Osteocyte (in vitro differentiated cells): ENCODE results near the gene SSB. TPM values are rescaled to one million over a fixed set of nuclear protein-coding genes. Genes with fewer than 3 reads are reported as not detected.
"Not testable (repeated sequence)": the region's sequence is repeated elsewhere in the genome, so short reads cannot be mapped to it uniquely, and the experiment has no call there.

Experiments
- DNase-seq: peaks from one replicate; pipeline ENCODE4 v3.0.0; 2021; ENCODE audit warnings: mixed read lengths; ENCODE audit not compliant: unreplicated experiment; ENCODE audit errors: extremely low spot score
- H3K27ac Mint-ChIP-seq: one replicate; pipeline ENCODE4 v1.8.0; 2021; ENCODE audit warnings: mild to moderate bottlenecking, mixed read lengths; ENCODE audit not compliant: unreplicated experiment
- H3K27me3 Mint-ChIP-seq: one replicate; pipeline ENCODE4 v1.8.0; 2021; ENCODE audit warnings: mixed read lengths; ENCODE audit not compliant: unreplicated experiment
- H3K36me3 Mint-ChIP-seq: one replicate; pipeline ENCODE4 v1.8.0; 2021; ENCODE audit warnings: mixed read lengths; ENCODE audit not compliant: unreplicated experiment
- H3K4me1 Mint-ChIP-seq: one replicate; pipeline ENCODE4 v1.8.0; 2021; ENCODE audit warnings: mixed read lengths; ENCODE audit not compliant: unreplicated experiment
- H3K4me3 Mint-ChIP-seq: one replicate; pipeline ENCODE4 v1.8.0; 2021; ENCODE audit warnings: mild to moderate bottlenecking, moderate library complexity, mixed read lengths; ENCODE audit not compliant: unreplicated experiment
- H3K9me3 Mint-ChIP-seq: one replicate; pipeline ENCODE4 v1.8.0; 2021; ENCODE audit warnings: mixed read lengths; ENCODE audit not compliant: unreplicated experiment
- total RNA-seq: library from RNA; stranded (reverse); gene quantifications from 2 replicates; pipeline ENCODE4 v1.2.1, GENCODE V29; 2021
- TF ChIP-seq, protein P1 (sequence below): fragments of 200-600 bp; sonication (generic); IDR thresholded peaks from 2 replicates; pipeline ENCODE4 v1.5.0; 2021; ENCODE audit warnings: antibody characterized with exemption, mild to moderate bottlenecking, moderate library complexity

SSB gene
- total RNA-seq, 1 donor from 2014 or later: 111 TPM

DNA sequence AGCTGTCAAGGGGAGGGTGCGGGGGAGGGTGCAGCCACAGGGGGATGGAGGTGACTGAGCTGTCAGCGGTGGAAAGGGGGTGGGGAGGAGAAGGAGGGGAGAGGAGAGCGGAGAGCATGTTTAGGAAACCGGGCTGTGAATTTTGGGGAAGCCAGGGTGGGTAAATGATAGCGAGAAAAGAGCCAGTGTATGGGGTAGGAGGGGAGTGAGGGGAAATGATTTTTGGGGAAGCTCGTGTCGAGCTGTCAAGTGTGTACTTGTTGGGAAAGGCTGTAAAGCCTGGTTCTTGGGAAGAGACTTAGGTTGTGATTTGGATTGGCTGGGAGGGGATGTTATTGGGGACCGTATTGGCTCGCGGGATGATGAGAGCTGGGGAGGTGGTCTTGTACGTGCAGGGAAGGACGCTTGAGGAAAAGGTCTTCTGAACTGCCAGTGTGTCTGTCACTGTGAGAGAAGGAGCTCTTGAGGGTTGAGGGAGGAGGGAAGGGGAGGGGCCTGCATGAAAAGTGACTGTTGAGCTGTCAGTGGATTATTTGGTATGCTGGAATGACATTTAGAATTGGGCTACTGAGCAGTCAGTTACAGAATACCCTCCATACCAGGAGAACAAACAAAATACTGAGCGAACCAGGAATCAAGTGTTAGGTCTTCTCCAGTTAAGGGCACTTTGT, 29.6 kb downstream of the SSB start:
- DNase-seq: no peak
- TF ChIP-seq, protein P1, sequence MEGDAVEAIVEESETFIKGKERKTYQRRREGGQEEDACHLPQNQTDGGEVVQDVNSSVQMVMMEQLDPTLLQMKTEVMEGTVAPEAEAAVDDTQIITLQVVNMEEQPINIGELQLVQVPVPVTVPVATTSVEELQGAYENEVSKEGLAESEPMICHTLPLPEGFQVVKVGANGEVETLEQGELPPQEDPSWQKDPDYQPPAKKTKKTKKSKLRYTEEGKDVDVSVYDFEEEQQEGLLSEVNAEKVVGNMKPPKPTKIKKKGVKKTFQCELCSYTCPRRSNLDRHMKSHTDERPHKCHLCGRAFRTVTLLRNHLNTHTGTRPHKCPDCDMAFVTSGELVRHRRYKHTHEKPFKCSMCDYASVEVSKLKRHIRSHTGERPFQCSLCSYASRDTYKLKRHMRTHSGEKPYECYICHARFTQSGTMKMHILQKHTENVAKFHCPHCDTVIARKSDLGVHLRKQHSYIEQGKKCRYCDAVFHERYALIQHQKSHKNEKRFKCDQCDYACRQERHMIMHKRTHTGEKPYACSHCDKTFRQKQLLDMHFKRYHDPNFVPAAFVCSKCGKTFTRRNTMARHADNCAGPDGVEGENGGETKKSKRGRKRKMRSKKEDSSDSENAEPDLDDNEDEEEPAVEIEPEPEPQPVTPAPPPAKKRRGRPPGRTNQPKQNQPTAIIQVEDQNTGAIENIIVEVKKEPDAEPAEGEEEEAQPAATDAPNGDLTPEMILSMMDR: no peak
- H3K36me3 Mint-ChIP-seq: peaks cover 3% of the 10 kb centered on the region
- H3K4me1 Mint-ChIP-seq: peaks cover 45% of the 10 kb centered on the region
- no peaks in the 10 kb centered on the region for H3K27me3 Mint-ChIP-seq
- H3K9me3 Mint-ChIP-seq: no peaks in the 10 kb centered on the region
- peak overlapping the region; percentile 81 for H3K27ac Mint-ChIP-seq
- H3K4me3 Mint-ChIP-seq: peak overlapping the region; percentile 95

DNA sequence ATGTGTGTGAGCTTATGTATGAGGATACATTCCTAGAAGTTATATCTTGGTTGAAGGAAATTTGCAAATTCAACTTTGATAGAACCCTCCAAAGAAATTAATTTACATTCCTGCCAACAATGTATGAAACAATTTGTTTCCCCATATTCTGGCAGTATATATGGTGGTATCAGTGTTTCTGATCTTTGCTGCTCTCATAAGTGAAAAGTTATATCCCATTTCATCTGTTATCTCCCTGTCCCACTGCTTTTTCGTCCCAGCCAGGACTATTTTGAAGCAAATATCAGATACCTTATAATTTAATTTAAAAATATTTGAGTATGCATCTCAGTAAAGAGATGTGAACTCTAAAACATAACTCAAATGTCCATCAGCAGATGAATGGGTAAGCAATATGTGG, 35.7 kb downstream of the SSB start:
- no peak for DNase-seq
- no peak overlapping the region for H3K4me3 Mint-ChIP-seq
- no peaks in the 10 kb centered on the region for H3K9me3 Mint-ChIP-seq
- peaks cover 22% of the 10 kb centered on the region for H3K4me1 Mint-ChIP-seq
- peaks cover 3% of the 10 kb centered on the region for H3K36me3 Mint-ChIP-seq
- no peak overlapping the region for H3K27ac Mint-ChIP-seq
- TF ChIP-seq, protein P1: no peak
- no peaks in the 10 kb centered on the region for H3K27me3 Mint-ChIP-seq

DNA sequence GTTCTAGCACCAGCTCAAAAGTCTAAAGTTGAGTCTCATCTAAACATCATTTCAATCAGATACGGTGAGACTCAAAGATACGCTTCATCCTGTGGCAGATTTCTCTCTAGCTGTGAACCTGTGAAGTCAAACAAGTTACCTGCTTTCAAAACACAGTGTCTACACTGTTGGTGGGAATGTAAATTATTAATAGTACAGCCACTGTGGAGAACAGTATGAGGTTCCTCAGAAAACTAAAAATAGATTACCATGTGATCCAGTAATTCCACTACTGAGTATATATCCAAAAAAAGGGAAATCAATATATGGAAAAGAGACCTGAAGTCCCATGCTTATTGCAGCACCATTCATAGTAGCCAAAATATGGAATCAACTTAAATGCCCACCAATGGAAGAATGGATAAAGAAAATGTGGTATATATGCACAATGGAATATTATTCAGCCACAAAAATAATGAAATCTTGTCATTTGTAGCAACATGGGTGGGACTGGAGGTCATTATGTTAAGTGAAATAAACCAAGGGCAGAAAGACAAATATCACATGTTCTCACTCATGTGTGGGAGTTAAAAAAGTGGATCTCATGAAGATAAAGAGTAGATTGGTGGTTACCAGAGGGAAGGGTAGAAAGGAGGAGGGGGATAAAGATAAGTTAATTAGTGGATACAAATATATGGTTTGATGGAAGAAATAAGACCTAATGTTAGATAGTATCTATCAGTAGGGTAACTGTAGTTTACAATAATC, 40.2 kb downstream of the SSB start:
- TF ChIP-seq, protein P1: no peak
- H3K27ac Mint-ChIP-seq: no peak overlapping the region
- DNase-seq: no peak
- H3K9me3 Mint-ChIP-seq: no peaks in the 10 kb centered on the region
- peaks cover 14% of the 10 kb centered on the region for H3K4me1 Mint-ChIP-seq
- peaks cover 6% of the 10 kb centered on the region for H3K36me3 Mint-ChIP-seq
- no peak overlapping the region for H3K4me3 Mint-ChIP-seq
- no peaks in the 10 kb centered on the region for H3K27me3 Mint-ChIP-seq

DNA sequence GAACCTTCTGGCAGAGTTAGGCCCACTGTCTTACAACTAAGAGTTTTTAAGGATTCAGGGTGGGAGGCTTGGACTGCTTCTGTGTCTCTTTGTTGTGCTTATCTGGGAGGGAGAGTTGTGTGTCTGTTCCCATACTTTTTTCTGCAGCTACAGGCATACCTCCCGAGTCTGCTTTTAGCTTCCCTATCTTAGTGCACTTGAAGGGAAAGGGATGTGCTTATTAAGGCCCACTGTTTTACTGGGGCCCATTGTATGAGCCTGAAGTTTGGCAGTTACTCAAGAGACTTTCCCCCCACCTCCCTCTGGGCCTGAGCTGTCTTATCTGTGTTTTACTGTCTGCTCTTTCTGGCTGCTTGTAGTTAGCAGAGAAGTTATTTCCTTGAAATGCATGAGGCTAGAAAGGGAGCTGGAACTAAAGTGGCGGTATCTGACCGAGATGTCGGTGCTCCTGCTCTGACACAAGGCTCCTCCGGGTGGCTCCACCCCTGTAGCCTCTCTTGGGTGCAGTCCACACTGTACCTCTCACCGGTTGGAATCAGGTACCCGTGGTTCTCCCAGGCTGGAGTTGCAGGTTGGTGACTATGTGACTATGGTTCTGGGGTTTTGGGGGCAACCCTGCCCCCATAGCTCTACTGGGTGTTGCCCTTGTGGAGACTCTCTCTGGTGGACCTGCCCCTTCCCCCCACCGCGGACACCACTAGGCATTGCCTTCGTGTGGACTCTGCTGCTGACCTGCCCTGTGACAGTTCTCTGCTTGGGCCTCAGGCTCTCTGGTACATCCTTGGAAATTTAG, 41.5 kb downstream of the SSB start:
- no peaks in the 10 kb centered on the region for H3K9me3 Mint-ChIP-seq
- H3K27me3 Mint-ChIP-seq: no peaks in the 10 kb centered on the region
- no peak overlapping the region for H3K27ac Mint-ChIP-seq
- H3K4me1 Mint-ChIP-seq: peaks cover 14% of the 10 kb centered on the region
- DNase-seq: no peak
- H3K4me3 Mint-ChIP-seq: no peak overlapping the region
- H3K36me3 Mint-ChIP-seq: peaks cover 10% of the 10 kb centered on the region
- TF ChIP-seq, protein P1: no peak

DNA sequence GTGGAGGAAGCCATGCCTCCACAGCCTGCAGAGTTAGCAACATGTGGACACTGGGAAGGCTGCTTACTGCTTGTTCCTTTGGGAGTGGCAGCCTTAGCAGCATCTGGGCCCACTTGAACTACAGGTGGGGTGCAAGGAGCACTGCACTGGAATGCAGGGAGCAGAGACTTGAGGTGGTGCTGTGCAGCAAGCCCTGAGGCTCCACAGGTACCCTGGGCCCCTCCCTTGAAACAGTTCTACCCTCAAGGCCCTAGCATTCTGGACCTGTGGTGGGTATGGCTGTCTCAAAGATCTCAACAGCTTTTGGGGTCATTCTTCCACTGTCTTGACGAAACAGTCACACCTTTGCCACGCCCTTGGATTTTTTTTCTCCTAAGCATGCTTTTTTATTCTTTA, 42.1 kb downstream of the SSB start:
- no peak for DNase-seq
- peaks cover 10% of the 10 kb centered on the region for H3K36me3 Mint-ChIP-seq
- no peak overlapping the region for H3K4me3 Mint-ChIP-seq
- H3K4me1 Mint-ChIP-seq: peaks cover 14% of the 10 kb centered on the region
- TF ChIP-seq, protein P1: no peak
- H3K27ac Mint-ChIP-seq: no peak overlapping the region
- no peaks in the 10 kb centered on the region for H3K9me3 Mint-ChIP-seq
- no peaks in the 10 kb centered on the region for H3K27me3 Mint-ChIP-seq

DNA sequence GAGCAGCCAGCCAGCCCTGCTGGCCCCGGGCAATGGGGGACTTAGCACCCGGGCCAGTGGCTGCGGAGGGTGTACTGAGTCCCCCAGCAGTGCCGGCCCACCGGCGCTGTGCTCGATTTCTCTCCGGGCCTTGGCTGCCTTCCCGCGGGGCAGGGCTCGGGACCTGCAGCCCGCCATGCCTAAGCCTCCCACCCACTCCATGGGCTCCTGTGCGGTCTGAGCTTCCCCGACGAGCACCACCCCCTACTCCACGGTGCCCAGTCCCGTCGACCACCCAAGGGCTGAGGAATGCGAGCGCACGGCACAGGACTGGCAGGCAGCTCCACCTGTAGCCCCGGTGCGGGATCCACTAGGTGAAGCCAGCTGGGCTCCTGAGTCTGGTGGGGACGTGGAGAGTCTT, 43.0 kb downstream of the SSB start:
- H3K27ac Mint-ChIP-seq, H3K9me3 Mint-ChIP-seq, H3K4me3 Mint-ChIP-seq, H3K36me3 Mint-ChIP-seq, H3K27me3 Mint-ChIP-seq, DNase-seq: not testable (repeated sequence)
- peaks cover 14% of the 10 kb centered on the region for H3K4me1 Mint-ChIP-seq
